Kidney (tissue), 14 donors: ENCODE data around the gene BCAS4. TPM values are rescaled to one million over a fixed set of nuclear protein-coding genes. Genes with fewer than 3 reads are reported as not detected.

Experiments used
- DNase-seq, 5 donors: peaks; one replicate each; pipeline ENCODE4 v3.0.0-alpha.2; 2013 to 2020
- FAIRE-seq: peaks from 2 replicates; lab custom pipeline; 2012; peaks lifted over from hg19 to GRCh38; lab: Jason Lieb, UNC
- H3K27ac ChIP-seq, 2 donors: one replicate each; pipeline ENCODE4 v1.7.0; 2013; ENCODE audit warnings: low read depth in 2 of 2, low read length in 2 of 2, inconsistent platforms in 1 of 2
- H3K27me3 ChIP-seq: one replicate; pipeline ENCODE4 v1.7.1; 2013; ENCODE audit warnings: low read length, inconsistent platforms; ENCODE audit not compliant: control insufficient read depth, insufficient read depth
- H3K36me3 ChIP-seq, 3 donors: one replicate each; pipeline versions ENCODE4 v1.7.0 to v1.7.1; 2013; ENCODE audit warnings: low read length in 3 of 3, control low read depth in 1 of 3, inconsistent platforms in 1 of 3; ENCODE audit not compliant: insufficient read depth in 3 of 3, control insufficient read depth in 2 of 3
- H3K4me1 ChIP-seq, 3 donors: one replicate each; pipeline versions ENCODE4 v1.7.0 to v1.7.1; 2013; ENCODE audit warnings: low read length in 3 of 3, inconsistent platforms in 1 of 3, low read depth in 1 of 3; ENCODE audit not compliant: control insufficient read depth in 2 of 3, insufficient read depth in 2 of 3
- H3K4me3 ChIP-seq, 3 donors: one replicate each; pipeline versions ENCODE4 v1.7.0 to v1.8.1; 2013; ENCODE audit warnings: low read length in 3 of 3, control low read depth in 1 of 3, inconsistent platforms in 1 of 3
- H3K9ac ChIP-seq, 3 donors: one replicate each; pipeline versions ENCODE4 v1.7.0 to v1.7.1; 2013; ENCODE audit warnings: low read length in 3 of 3, control low read depth in 1 of 3, inconsistent platforms in 1 of 3
- H3K9me3 ChIP-seq, 3 donors: one replicate each; pipeline versions ENCODE4 v1.7.0 to v1.7.1; 2013; ENCODE audit warnings: low read length in 3 of 3, control low read depth in 1 of 3, inconsistent platforms in 1 of 3; ENCODE audit not compliant: control insufficient read depth in 2 of 3, insufficient read depth in 1 of 3
- CTCF ChIP-seq: IDR thresholded peaks from 3 replicates; pipeline ENCODE4 v1.5.1; 2012; ENCODE audit warnings: mild to moderate bottlenecking, moderate library complexity, borderline replicate concordance; ENCODE audit not compliant: insufficient read depth; ENCODE audit errors: extremely low read depth
- intact Hi-C: fragments of 100-400 bp; cut with DNase I; formaldehyde crosslinking; loops from one replicate; pipeline ENCODE4 v1.11.1; 2022
- polyA plus RNA-seq: library from polyadenylated mRNA; stranded (reverse); fragments of 350-450 nt; fragmentation: Illumina TruSeq; extraction: RNeasy Lipid Tissue Mini Kit (QIAGEN cat#74804); gene quantifications from one replicate; pipeline ENCODE4 v1.2.3, GENCODE V29; 2014; ENCODE audit warnings: low read depth, low replicate concordance; ENCODE audit not compliant: insufficient read depth
- total RNA-seq: library from RNA; stranded (reverse); fragmentation: NEBNext Ultra II Directional; extraction: Animal tissue kit (Norgen Biotek cat#: 25700); gene quantifications from one replicate; pipeline ENCODE4 v1.2.1, GENCODE V29; 2021
- donor health status: control.
- donor health status: control.
- donor health status: control.
- donor health status: control.
- donor health status: control.
- donor health status: DM: yes; HTN: yes; CAD: no.
- donor health status: Normal renal cell carcinoma (clear cell type).

The BCAS4 gene
- total and polyA plus RNA-seq, 2 donors from 2014 or later: 10.6 to 17.1 TPM

- H3K4me1 ChIP-seq: peaks cover 0 to 17% (median 11%) of the 10 kb centered on the region in 3 donors
- H3K27me3 ChIP-seq: no peaks in the 10 kb centered on the region
- FAIRE-seq: no peak
- DNase-seq: no peak
- H3K4me3 ChIP-seq: no peak overlapping the region
- H3K36me3 ChIP-seq: peaks cover 0 to 14% (median 4%) of the 10 kb centered on the region in 3 donors
- intact Hi-C loops: no loop called here
- TF ChIP-seq CTCF: no peak
- H3K9ac ChIP-seq: no peak overlapping the region
- no peaks in the 10 kb centered on the region for H3K9me3 ChIP-seq
- H3K27ac ChIP-seq: no peak overlapping the region
Observed at GRCh38 chr20:50753152-50753551, 41.7 kb upstream of the BCAS4 start.

- Histone ChIP-seq H3K9me3 (no peaks in the 10 kb centered on the region), H3K4me1 (peaks cover 0 to 11% (median 8%) of the 10 kb centered on the region in 3 donors), H3K36me3 (peaks cover 0 to 8% (median 4%) of the 10 kb centered on the region in 3 donors), H3K27ac (no peak overlapping the region), H3K9ac (no peak overlapping the region), H3K4me3 (no peak overlapping the region), H3K27me3 (no peaks in the 10 kb centered on the region)
- DNase-seq: no peak
- intact Hi-C loops: no loop called here
- no peak for TF ChIP-seq CTCF
- no peak for FAIRE-seq
Observed at GRCh38 chr20:50754420-50754819, 40.4 kb upstream of the BCAS4 start.

- no peak for FAIRE-seq
- Histone ChIP-seq H3K9ac (no peak overlapping the region), H3K27me3 (no peaks in the 10 kb centered on the region), H3K4me1 (peaks cover 0 to 1% (median 0%) of the 10 kb centered on the region in 3 donors), H3K4me3 (no peak overlapping the region), H3K36me3 (no peaks in the 10 kb centered on the region), H3K9me3 (no peaks in the 10 kb centered on the region), H3K27ac (no peak overlapping the region)
- intact Hi-C loops: no loop called here
- TF ChIP-seq CTCF: no peak
- DNase-seq: no peak
Observed at GRCh38 chr20:50756447-50756846, 38.4 kb upstream of the BCAS4 start.

- intact Hi-C loops: no loop called here
- Histone ChIP-seq H3K9me3 (no peaks in the 10 kb centered on the region), H3K4me3 (no peak overlapping the region), H3K36me3 (no peaks in the 10 kb centered on the region), H3K27me3 (no peaks in the 10 kb centered on the region), H3K27ac (no peak overlapping the region), H3K4me1 (peaks cover 0 to 7% (median 0%) of the 10 kb centered on the region in 3 donors), H3K9ac (no peak overlapping the region)
- FAIRE-seq (no peak), DNase-seq (no peak)
- no peak for TF ChIP-seq CTCF
Observed at GRCh38 chr20:50758469-50758868, 36.4 kb upstream of the BCAS4 start.
